Activated effector memory CD4-positive, alpha-beta T cell treated with Interleukin-2 at 50 U/mL for 16 hours (primary cell): ENCODE measurements around the gene BAIAP2.

Experiments
- DNase-seq: peaks from one replicate; pipeline ENCODE4 v3.0.0-alpha.2; 2020

The BAIAP2 gene

DNA sequence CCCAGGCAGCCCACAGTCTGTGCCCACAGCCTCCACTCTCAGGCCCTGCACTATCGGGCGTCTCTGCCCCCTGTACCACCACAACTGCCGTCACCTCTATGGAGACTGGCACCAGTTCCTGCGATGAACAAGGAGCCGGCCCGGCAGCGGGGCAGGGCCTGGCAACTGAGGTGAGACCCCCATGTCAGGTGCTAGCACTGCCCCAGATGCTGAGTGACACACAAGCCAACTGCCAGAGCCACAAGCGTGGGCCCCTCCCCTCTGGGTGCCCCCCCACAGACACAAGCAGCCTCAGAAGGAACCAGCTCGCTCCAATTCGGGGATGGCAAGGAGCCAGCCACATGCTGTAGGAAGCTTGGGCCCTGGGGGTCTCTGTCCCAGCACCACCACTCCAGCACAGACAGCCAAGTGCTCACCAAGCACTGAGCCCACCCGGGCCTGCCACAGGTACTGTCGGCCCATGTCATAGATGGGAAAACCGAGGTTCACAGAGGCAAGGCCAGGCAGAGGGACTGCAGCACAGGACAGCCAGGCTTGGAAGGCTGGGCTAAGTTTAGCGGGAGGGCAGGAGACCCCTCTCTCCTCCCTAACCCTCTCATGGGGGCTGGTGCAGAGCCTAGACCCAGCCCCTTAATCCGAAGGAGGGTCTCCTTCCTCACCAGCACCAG is 128.9 kb downstream of the BAIAP2 start:
- no peak for DNase-seq

DNA sequence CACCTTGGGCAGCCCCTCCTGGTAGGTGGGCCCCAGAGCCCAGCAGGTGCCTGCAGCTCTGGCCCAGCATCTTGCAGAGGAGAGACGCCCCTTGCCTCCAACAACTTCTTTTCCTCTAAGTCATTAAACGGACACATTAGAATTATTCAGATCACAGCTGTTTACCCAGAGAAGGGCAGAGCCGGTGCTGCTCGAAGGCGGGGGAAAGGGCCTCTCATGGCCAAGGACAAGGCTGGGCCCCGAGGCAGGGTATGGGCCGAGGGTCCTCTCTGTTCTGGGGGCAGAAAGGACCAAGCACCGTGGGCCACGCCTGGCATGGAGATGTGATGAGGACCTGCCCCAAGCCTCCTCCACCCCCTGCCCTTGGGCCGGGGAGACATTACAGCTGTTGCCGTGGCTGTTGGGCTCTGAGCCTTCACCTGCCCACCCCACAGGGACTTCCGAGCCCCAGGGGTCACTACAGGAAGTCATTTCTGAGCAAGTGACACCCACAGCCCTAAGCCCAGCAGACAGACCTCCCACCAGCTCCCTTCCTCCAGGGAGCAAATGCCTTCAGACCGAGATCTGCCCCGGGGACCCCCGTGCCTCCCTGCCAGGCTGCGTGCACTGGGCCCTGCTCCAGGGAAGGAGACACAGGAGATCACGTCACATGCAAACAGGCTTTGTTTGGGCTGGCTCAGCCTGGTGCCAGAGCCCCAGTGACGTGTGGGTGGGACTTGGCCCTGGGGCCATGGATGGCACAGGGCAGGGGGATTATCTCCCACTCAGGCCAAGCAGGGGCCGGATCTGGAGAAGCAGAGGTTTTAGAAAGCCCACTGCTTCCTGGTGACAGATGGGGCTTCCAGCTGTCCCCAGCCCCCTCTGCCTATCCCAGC is 129.7 kb downstream of the BAIAP2 start:
- no peak for DNase-seq

- no peak for DNase-seq
Measured at GRCh38 chr17:81165246-81166032, 130.5 kb downstream of the BAIAP2 start, which contains the start of gene PVALEF. PVALEF (plus strand) TSS chr17:81165507; CDS start chr17:81181227, 15,720 bp downstream.

DNA sequence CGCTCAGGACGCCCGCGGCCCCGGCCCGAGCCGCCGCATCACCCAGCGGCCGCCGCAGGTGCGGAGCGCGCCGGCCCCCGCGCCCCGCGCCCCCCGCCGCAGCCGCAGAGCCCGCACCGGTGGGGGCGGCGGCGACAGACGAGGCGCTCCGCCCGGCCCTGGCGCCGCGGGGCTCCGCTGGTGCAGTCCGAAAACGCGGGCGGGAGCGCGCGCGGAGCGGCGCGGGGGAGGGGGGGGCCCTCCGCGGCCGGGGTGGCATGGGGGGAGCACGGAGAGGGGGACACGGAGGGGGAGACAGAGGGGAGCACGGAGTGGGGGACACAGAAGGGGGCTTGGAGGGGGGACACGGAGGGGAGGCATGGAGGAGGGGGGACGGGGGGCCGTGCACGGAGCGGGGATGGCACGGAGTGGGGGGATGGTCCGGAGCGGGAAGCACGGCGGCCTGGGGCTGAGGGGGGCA is 131.1 kb downstream of the BAIAP2 start, which contains the start of gene AATK:
AATK (minus strand) TSS at position 189 of the 460 bp plus-strand sequence. CDS start 229 bp downstream, outside the sequence.
- DNase-seq, result no peak
